HG03432 (cell line): ENCODE results near the gene CSK.

Experiments used
- ATAC-seq: cut with Tn5 transposase; IDR thresholded peaks from one replicate; pipeline ENCODE4 v1.9.1; 2021; ENCODE audit warnings: mild to moderate bottlenecking, moderate library complexity; ENCODE audit not compliant: unreplicated experiment

The CSK gene

GRCh38 chr15:74786551-74787165, 4.8 kb downstream of the CSK start:
- ATAC-seq, result no peak

DNA sequence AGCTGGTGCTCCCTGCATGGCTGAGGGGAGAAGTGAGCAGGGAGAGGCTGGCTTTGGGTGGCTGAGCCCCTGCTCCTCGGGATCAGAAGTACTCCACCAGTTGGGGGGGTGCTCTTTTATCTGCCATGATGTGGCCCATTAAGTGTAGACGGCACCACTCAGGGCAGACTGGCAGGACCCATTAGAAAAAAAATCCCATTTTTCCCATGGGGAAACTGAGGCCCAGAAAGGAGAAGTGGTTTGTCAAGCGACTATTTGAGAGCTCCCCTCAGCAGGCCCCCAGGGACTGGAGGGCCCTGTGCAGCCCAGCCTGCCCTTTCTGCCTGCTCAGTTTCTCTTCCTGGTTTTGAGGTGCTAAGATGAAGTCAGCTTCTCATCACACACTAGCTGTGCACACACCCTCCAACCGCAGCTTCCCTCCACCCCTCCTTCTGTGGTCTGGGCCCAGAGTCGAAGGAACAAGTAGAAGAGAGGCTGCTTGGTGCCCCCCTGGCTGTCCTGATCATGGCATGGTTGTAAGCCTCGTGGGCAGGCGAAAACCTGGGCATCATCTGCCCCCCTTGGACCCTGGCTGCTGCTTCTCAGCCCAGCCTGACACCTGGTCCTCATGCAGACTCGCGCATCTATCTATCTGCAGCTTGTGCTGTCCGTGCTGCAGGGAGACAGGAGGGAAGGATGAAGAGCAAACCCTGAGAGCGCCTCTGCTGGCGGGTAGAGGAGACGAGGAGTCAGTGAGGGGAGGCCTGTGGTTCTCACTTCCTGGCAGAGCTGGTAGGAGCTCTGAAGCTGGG, 5.6 kb downstream of the CSK start:
- ATAC-seq, result peak; percentile 47

DNA sequence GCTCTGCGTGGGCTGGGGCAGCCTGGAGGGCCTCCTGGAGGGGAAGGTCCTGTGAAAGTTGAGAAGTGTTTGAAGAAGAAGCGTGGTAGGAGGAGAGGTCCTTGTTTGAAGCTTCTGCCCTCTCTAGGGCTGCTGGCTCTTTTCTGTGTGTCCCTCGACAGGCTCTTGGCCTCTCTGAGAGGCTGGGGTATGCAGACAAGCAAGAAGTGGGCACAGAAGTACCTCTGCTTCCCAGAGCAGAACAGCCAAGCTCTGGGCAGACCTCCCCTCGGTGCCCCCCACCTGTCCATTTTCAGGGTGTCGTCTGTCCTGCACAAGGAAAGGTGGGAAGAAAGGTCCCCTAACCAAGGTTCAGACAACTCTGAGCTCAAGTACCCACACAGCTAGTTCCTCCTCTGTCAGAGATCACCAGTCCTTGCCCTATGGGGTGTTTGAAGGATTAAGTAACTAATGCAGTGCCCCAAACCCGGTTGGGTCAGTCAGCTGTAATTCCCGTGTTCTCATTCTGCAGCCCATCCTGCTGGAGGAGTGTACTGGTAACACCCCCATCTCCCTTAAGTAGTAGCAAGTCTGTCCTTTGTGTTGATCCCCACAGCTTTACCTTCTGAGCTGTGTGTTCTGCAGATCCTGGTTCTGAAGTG, 6.3 kb downstream of the CSK start:
- no peak for ATAC-seq

DNA sequence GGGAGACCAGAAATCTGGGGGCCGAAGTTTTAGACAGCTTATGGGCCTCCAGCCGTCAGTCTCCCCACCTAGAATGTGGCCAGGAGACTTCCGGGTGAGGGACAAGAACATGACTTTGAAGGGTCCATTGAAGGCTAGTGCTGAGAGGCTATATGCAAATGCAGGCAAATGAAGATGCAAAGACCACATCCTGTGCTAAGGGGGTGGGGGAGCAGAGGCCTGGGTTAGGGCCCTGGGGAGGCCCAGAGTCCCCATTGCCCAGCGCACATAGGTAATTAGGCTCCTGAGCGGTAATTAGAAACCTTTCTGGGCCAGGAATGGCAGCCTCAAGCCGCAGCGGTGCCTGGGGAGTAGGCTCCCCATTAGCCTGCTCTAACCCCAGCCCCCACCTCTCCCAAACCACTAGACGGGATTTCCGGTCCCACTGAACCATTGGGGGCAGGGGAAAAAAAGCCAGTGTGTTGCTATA, 6.8 kb downstream of the CSK start:
- ATAC-seq, result peak; percentile 33

GRCh38 chr15:74789171-74789631, 7.3 kb downstream of the CSK start:
- ATAC-seq, result no peak

DNA sequence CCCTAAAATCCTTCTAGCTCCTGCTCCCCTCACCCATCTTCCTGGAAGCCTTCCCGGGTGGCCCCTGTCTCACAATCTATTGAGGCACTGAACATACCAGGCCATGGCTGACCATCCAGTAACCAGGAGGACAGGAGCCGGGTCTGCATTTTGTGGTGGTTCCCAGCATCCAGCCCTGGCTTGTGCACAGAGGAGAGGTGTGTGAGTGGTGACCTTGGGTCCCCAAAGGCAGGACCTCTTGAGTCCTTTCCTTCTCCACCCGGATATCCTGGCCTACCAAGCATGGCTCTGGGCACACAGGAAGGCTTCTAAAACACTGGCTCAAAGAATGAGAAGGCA, 7.8 kb downstream of the CSK start:
- no peak for ATAC-seq

DNA sequence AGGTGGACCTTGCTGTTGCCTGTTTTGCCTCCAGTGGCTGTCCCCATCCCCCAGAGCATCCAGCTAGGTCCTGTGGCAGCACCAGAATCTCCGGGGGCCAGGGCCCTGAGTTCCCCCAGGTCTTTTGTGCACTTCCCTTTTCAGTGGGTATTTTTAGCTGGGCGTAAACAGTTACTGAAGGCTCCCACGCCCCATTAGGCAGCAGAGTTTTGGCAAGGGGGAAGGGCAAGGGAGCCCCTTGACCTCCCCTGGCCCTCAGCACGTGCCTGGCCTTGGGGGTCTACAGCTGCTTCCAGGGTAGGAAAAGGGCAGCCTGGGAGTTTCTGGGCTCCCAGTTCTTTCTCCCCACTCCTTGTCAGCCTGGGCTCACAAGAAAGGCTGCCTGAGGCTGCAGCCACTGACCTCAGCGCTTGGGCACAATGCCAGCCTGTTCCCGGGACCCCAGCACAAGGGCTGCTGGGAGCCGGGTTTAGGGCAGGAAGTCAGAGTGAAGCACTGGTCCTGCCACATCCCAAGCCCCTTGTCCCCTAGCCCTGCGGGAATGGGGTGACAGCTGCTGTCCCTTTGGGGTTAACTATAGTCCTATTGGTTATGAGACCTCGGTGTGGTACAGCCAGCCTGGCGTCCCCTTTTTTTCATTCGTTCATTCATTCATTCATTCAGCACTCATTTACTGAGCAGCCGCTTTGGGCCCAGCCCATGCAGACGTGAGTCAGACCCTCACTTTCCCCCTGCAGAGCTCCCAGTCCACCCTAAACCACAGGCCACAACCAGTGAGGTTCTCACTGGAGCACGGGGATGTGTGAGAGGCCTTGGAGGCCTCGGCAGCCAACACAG, 8.4 kb downstream of the CSK start:
- ATAC-seq, result no peak

DNA sequence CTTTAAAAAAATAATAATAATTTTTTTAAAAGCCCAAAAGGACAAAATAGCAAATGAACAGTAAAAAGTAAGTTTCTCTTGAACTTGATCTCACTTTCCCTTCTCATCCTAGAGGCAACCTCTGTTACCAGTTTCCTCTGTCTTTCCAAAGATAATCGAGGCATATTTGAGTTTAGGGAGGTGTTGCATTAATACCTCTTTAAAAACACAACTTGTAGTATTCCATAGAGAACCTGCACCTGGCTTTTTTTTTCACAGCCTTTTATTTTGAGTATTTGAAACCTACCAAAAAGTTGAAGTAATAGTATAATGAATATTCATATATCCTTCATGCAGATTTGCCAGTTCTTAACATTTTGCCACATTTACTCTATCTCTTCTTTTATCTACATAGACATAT, 9.1 kb downstream of the CSK start:
- ATAC-seq, result no peak

DNA sequence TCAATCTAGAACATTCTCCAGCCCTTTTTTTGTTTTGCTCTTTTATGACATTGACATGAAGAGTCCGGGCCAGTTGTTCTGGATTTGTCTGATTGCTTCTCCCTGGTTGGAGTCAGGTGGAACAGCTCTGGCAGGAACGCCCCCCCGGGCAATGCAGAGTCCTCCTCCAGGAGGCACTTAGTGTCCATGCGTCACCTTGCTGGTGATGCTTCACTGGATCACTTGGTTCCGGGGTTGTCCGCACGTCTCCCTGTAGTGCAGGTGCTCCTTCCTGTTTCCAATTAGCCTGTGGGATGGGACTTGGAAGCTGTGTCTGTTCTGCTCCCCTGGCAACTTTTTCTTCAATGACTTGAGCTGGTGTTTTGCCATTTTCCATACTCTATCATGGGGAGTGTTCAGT, 9.8 kb downstream of the CSK start:
- ATAC-seq, result no peak

GRCh38 chr15:74792227-74793016, 10.5 kb downstream of the CSK start:
- no peak for ATAC-seq

DNA sequence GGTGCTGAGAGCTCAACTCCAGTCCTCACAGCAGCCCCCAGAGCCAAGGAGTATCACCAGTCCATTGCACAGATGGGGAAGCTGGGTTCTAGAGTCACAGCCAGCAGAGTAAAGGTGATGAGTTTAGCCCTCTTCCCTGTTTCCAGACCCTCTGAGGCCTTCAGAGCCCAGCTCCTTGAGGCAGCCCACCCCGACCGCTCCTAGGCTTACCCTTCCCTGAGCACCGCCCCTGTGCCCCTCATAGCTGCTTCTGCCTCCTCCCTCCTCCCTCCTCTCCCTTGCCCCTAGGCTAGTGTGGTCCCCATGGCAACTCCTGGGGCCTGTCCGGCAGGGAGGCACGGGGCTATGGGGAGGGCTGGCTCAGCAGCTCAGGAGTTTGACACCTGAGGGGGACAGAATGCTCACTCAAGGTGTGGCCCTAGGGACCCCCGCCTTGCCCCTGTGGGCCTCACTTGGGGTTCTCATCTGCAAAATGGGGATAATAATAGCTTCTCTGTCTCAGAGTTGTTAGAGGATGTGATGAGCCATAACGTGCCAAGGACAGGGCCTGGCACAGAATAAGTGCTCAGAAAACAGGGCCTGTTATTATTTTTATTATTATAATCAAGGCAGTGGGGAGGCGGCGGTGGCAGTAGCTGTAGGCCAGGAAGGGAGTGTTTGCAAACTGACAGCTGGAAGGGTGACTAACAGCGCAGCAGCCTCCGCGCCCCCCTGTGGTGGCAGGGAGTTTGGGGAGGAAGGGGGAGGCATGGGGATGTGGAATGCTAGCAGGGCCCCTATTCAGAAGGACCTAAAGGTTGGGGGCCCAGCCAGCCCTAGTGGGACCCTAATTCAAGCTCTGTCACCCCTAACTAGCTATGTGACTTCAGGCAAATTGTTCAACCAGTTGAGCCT, 11.5 kb downstream of the CSK start:
- no peak for ATAC-seq

GRCh38 chr15:74794248-74794969, 12.5 kb downstream of the CSK start:
- ATAC-seq, result no peak

- no peak for ATAC-seq
These were observed 13.1 kb downstream of the CSK start for GRCh38 chr15:74794970-74795349.

DNA sequence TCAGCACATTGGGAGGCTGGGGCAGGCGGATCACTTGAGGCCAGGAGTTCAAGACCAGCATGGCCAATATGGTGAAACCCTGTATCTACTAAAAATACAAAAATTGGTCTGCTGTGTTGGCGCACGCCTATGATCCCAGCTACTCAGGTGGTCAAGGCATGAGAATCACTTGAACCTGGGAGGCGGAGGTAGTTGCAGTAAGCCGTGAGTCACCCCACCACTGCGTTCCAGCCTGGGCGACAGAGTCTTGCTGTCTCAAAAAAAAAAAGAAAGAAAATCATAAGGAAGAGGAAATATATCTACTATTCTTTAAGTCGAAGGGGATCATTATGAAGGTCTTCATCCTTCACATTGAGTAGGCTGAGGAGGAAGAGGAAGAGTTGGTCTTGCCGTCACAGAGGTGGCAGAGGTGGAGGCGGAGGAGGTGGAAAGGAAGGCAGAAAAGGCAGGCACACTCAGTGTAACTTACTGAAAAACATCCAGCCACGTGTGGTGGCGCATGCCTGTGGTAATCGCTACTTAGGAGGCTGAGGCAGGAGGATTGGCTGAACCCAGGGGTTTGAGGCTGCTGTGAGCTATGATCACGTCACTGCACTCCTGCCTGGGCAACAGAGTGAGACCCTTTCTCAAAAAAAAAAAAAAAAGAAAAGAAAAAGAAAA, 14.2 kb downstream of the CSK start:
- ATAC-seq, result no peak

- ATAC-seq, result peak; percentile 36
These were observed 16.7 kb downstream of the CSK start for GRCh38 chr15:74798388-74799254.

- no peak for ATAC-seq
These were observed 17.5 kb downstream of the CSK start for GRCh38 chr15:74799255-74799855.
